ENCODE data around the gene SMAD6. TPM values are rescaled to one million over a fixed set of nuclear protein-coding genes. Genes with fewer than 3 reads are reported as not detected.
A peak's percentile ranks its signal among the peaks of the same experiment; 100 is the strongest.

Gene SMAD6
- total and polyA plus RNA-seq, 9 of the 15 experiments (the other 6 are each of a cell fraction or from before 2014, with no cell fraction given): 0.10 to 15.5 (median 3.7) TPM

DNA sequence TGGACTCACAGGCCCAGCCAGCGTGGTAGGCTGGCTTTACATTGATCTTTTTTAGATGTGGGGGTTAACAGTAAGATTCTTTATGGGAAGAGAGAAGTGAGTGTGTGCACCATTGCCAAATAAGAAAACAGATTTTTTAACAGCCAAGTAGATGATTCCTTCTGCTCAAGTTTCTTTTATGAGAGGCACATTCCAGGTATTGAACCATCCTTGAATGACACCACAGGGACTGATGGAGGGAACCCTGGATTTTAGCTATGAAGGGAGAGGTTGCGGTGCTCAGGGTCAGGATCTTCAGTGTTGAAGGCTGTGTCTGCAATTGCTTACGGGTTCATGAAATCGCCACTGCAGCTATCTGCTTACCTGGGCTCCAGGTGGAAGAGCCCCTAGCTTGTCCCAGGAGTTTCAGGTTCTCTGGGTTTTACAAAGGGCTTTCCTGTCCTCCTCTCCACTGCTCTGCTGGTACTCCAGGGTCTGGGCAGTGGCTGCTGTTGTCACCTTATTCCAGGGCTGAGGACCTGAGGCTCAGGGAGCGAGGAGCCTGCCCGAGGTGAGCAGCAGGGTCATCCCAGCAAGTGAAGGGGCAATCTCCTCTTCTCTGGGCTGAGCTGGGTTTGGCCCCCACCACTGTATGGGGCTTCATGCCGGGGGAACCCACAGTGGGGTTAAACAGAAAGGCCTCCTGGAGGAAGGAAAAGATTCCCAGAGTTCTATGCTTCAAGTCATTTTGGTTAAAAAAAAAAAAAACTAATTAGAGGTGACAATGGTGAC is 53.4 kb downstream of the SMAD6 start (continued):
- TF ChIP-seq ZNF76 (CRISPR knock-in tag; IDR thresholded peaks at IDR 0.05; ENCODE audit: borderline replicate concordance) (no peak), ZC3H4 (CRISPR knock-in tag; IDR thresholded peaks at IDR 0.05; ENCODE audit: borderline replicate concordance) (no peak), ZNF324 (CRISPR knock-in tag; IDR thresholded peaks at IDR 0.05) (peak; percentile 96), ZNF77 (CRISPR knock-in tag; IDR thresholded peaks at IDR 0.05) (no peak), CBX5 (IDR thresholded peaks at IDR 0.05; ENCODE audit: borderline replicate concordance, low read depth) (peak; percentile 54; the same call in 1 of the 2 replicates), FOXK1 (CRISPR knock-in tag; IDR thresholded peaks at IDR 0.05; ENCODE audit: borderline replicate concordance) (no peak), SUPT5H (IDR thresholded peaks at IDR 0.05) (no peak), PURB (CRISPR knock-in tag; IDR thresholded peaks at IDR 0.05; ENCODE audit: low read depth) (no peak), CBX3 (IDR thresholded peaks at IDR 0.05; ENCODE audit: borderline replicate concordance in 1 of 2, low read length in 2 of 2) (peak in 1 of 2 experiments; percentile 59; a peak in 1 of 3 replicates)
- TF ChIP-seq, protein P1, sequence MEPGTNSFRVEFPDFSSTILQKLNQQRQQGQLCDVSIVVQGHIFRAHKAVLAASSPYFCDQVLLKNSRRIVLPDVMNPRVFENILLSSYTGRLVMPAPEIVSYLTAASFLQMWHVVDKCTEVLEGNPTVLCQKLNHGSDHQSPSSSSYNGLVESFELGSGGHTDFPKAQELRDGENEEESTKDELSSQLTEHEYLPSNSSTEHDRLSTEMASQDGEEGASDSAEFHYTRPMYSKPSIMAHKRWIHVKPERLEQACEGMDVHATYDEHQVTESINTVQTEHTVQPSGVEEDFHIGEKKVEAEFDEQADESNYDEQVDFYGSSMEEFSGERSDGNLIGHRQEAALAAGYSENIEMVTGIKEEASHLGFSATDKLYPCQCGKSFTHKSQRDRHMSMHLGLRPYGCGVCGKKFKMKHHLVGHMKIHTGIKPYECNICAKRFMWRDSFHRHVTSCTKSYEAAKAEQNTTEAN (CRISPR knock-in tag; IDR thresholded peaks at IDR 0.05): no peak
- TF ChIP-seq, protein P2, sequence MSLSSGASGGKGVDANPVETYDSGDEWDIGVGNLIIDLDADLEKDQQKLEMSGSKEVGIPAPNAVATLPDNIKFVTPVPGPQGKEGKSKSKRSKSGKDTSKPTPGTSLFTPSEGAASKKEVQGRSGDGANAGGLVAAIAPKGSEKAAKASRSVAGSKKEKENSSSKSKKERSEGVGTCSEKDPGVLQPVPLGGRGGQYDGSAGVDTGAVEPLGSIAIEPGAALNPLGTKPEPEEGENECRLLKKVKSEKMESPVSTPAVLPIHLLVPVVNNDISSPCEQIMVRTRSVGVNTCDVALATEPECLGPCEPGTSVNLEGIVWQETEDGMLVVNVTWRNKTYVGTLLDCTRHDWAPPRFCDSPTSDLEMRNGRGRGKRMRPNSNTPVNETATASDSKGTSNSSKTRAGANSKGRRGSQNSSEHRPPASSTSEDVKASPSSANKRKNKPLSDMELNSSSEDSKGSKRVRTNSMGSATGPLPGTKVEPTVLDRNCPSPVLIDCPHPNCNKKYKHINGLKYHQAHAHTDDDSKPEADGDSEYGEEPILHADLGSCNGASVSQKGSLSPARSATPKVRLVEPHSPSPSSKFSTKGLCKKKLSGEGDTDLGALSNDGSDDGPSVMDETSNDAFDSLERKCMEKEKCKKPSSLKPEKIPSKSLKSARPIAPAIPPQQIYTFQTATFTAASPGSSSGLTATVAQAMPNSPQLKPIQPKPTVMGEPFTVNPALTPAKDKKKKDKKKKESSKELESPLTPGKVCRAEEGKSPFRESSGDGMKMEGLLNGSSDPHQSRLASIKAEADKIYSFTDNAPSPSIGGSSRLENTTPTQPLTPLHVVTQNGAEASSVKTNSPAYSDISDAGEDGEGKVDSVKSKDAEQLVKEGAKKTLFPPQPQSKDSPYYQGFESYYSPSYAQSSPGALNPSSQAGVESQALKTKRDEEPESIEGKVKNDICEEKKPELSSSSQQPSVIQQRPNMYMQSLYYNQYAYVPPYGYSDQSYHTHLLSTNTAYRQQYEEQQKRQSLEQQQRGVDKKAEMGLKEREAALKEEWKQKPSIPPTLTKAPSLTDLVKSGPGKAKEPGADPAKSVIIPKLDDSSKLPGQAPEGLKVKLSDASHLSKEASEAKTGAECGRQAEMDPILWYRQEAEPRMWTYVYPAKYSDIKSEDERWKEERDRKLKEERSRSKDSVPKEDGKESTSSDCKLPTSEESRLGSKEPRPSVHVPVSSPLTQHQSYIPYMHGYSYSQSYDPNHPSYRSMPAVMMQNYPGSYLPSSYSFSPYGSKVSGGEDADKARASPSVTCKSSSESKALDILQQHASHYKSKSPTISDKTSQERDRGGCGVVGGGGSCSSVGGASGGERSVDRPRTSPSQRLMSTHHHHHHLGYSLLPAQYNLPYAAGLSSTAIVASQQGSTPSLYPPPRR (CRISPR knock-in tag; IDR thresholded peaks at IDR 0.05; ENCODE audit: borderline replicate concordance): no peak
- TF ChIP-seq, protein P3, sequence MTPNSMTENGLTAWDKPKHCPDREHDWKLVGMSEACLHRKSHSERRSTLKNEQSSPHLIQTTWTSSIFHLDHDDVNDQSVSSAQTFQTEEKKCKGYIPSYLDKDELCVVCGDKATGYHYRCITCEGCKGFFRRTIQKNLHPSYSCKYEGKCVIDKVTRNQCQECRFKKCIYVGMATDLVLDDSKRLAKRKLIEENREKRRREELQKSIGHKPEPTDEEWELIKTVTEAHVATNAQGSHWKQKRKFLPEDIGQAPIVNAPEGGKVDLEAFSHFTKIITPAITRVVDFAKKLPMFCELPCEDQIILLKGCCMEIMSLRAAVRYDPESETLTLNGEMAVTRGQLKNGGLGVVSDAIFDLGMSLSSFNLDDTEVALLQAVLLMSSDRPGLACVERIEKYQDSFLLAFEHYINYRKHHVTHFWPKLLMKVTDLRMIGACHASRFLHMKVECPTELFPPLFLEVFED (CRISPR knock-in tag; conservative IDR thresholded peaks at IDR 0.05): no peak
- TF ChIP-seq, protein P4, sequence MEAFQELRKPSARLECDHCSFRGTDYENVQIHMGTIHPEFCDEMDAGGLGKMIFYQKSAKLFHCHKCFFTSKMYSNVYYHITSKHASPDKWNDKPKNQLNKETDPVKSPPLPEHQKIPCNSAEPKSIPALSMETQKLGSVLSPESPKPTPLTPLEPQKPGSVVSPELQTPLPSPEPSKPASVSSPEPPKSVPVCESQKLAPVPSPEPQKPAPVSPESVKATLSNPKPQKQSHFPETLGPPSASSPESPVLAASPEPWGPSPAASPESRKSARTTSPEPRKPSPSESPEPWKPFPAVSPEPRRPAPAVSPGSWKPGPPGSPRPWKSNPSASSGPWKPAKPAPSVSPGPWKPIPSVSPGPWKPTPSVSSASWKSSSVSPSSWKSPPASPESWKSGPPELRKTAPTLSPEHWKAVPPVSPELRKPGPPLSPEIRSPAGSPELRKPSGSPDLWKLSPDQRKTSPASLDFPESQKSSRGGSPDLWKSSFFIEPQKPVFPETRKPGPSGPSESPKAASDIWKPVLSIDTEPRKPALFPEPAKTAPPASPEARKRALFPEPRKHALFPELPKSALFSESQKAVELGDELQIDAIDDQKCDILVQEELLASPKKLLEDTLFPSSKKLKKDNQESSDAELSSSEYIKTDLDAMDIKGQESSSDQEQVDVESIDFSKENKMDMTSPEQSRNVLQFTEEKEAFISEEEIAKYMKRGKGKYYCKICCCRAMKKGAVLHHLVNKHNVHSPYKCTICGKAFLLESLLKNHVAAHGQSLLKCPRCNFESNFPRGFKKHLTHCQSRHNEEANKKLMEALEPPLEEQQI (IDR thresholded peaks at IDR 0.05): no peak

Measured in K562 (cell line).